ENCODE results near the gene PSMG3.

The PSMG3 gene

DNA sequence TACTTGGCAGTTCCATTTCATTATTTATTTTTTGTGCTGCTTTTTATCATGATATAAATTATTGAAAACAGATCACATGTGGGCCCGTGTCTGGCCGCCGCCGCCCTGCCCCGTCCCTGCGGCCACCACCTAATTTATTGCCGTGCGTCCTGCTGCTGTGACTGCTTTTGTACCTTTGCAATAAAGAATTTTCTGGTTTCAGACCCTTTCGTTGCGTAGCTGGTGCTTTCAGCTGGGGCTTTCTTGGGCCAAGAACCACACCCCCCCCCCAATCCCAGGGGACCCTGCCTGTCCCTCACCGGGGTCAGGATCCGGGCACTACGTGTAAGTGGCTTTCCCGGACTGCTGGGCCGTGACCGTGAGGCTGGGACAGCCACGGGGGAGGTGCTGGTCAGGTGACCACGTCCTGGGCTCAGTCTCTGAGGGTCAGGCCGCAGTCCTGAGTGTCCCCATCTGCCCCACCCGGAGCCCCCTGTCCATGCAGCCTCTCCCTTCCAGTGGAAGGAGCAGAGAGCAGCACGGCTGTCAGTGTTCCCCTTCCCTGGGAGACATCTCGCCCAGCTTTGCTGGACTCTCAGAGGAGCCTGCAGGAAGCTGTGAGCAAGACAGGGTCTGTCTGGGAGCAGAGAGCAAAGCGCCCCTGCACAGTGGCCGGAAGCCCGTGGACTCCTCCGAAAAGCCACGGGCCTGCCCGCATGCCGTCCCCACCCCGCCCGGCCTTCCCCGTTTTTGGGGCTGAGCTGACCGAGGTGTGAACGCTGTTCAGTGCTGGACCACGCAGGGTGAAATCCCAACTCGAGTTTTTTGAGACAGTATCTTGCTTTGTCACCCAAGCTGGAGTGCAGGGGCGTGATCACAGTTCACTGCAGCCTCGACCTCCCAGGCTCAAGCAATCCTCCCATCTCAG, 26.7 kb downstream of the PSMG3 start:
- no peak for DNase-seq

DNA sequence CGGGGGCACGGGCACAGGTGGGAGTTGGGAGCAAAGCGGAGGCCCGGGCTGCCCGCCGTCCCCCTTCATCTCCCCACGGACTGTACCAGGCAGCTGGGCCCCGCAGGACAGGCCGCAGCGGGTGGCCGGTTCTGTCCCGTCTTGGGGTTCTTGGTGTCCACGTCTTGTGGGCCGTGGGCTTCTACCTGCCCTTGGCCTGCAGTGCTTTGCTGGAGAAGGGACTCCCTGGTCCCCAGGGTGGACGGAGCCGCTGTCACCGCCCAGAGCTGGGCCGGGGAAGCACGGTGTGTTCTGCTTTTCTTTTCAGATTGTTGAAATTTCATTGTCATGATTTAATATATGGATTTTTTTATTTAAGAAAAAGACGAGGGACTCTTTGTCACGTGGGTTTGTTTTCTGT, 27.5 kb downstream of the PSMG3 start:
- DNase-seq, result no peak

DNA sequence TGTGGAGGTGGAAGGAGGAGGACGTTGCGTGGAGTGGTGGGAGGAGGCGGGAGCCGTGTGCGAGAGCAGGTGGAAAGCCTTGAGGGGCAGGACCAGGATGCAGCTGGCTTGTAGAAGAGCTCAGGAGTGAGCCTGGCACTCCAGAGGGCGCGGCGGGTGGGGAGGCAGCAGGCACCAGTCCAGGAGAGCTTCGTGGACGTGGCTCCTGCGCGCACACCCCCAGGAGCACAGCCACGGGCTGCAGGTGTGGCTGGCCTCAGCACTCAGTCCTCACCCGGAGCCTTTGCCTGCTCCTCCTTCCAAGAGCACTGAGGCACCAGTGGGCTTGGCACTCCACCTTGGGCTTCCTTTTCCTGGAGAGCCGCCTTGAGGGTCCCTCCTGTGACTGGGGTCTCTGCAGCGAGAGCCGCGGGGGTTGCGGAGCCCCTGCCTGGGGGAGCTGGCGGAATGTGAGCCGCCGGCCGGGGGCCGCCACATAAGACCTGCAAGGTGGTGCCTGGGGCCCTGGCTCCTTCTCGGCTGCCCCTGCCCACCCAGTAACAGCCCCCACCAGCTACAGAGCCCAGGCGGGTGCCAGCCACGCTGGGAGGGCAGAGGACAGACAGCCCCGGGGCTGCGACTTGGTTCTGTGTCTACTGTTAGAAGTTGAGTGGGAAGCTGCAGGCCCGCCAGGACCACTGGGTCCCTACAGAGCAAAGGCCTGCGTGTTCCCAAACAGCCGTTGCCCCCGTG, 28.2 kb downstream of the PSMG3 start:
- no peak for DNase-seq

DNA sequence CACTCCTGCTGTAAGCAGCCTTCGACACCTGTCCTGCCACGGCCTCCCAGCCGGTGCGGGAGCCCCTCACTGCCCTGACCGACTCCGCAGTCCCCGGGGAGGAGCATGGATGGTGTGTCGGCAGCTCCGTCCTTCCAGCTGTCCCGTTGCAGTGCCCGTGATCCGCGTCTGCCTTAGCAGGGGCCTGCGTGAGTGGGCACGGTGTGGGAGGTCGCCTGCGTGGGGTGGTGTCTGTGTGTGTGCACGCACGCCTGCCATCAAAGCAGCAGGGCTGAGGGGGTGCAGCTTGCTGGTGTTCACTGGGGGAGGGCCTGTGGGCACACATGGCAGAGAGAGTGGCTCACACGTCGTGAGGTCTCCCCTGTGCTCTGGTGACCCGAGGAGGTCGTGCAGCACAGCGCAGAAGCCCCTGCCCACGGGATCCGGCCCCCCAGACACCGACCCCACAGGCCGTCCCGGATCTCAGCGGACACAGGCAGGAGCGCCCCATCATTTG, 29.0 kb downstream of the PSMG3 start:
- no peak for DNase-seq

DNA sequence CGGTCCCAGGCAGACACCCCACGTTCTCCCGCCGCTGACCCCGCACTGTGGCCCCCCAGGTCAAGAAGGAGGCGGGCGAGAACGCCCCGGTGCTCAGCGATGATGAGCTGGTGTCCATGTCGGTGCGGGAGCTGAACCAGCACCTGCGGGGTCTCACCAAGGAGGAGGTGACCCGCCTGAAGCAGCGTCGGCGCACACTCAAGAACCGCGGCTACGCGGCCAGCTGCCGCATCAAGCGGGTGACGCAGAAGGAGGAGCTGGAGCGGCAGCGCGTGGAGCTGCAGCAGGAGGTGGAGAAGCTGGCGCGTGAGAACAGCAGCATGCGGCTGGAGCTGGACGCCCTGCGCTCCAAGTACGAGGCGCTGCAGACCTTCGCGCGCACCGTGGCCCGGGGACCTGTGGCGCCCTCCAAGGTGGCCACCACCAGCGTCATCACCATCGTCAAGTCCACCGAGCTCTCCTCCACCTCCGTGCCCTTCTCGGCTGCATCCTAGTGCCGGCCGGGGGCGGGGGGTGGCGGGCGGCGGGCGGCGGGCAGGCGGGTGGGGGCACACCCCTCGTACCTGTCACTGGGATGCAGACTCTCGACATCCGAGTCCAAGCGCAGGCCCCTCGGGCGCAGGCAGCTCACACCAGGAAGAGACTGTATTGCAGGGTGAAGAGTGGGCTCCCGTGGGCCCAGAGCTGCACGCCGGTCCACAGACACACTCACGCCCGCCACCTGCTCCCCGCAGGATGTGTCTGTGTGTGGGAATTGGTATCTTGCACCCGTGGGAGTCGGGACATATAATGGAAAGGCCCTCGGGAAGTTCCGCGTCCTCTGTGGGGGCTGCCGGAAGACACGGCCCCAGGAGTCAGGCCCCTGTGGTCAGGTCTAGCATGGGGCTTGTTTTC, 29.7 kb downstream of the PSMG3 start:
- no peak for DNase-seq

DNA sequence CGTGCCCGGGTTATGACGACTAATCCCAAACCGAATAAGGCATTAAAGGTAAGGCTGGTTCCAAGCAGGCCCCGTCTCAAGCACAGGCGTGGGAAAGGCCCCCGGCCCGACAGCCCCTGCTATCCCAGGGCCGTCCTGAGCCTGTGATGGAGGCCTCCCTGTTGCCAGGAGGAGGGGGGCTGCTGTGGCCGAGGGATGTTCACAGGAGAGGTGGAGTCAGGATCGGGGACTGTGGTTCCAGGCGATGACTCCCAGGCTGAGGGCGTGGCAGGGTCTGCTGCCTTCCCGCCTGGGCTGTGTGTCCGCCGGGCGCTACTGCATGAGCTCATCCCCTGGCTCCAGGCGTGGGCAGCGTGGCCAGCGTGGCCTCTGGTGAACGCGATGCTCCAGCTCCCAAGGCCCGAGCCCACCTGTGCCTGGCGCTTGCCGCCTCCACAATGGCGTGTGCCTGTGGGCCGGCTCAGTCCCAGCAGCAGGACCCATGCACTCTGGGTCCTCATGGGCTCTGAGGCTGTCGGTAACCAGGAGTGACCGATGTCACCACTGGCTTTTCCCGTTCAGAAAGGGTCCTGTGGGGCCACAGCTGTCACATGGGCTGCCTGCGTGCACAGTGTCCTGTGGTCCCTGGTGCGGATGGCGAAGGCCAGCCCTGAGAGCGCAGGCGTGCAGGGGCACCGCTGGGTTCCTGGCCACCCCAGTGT, 30.5 kb downstream of the PSMG3 start:
- DNase-seq, result no peak

DNA sequence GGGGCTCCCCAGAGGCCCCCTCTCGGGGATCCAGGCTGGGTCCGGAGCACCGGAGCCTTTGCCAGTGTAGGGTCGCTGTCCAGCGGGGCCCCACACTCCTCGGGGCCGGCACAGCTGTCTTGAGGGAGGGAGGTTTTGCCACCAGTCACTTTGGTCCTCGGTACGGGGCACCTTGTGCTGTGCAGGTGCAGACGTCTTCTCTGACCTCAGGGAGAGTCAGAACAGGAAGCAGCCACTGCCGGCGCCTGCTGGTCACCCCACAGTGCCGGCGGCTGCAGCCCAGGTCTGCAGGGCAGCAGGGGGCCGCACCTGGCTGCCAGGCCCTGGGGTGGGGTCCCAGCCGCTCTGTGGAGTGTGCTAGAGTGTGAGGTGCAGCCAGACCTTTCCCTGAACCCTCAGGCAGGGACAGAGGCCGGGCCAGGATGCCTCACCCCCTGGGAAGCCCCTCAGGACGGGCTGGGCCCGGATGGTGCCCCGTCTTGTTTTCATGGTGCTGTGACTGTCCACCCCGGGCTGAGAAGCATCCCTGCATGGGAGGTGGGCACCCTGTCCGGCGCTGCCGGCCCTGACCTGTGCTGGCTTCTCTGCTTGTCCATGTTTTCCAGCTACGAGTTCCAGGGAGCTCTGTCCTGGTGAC, 31.2 kb downstream of the PSMG3 start:
- DNase-seq, result no peak

DNA sequence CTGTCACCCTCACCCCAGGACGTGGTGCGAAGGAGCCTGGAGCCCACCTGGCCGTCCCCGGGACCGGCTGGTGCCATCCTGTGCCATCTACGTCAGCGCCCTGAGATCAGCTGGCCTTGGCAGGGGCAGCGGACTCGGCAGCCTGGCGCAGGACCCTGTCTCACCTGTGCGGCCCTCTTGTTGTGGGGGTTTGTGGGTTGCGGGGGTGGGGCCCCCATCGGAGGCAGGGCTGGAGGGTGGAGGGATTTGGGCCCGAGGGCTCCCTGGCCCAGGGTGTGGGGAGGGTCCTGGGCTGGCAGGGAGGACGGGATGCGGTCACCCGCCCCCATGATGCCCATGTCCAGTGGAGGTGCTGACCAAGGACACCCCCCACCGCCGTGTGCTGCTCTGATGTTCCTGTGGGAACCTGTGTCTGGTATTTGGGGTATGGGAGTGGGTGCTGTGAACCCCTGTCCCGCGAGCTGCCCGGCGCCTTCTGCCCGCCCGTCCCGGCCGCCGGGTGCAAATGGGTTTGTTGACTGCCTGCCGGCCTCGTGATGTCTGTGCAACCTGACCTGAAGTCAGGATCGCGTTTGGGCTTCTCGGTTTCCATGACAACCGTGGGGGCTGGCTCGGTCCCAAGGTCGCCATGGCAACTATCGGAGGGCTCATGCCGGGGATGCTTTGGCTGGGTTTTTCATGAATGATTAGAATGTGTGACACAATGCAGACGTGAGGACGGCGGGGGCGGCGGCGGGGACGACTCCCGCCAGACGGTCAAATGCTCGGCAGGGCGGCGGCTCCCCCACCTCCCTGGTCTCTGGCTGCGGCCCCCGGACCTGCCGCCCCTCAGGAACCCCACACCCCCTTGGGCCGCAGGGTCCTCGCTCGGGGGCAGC, 32.1 kb downstream of the PSMG3 start:
- no peak for DNase-seq

DNA sequence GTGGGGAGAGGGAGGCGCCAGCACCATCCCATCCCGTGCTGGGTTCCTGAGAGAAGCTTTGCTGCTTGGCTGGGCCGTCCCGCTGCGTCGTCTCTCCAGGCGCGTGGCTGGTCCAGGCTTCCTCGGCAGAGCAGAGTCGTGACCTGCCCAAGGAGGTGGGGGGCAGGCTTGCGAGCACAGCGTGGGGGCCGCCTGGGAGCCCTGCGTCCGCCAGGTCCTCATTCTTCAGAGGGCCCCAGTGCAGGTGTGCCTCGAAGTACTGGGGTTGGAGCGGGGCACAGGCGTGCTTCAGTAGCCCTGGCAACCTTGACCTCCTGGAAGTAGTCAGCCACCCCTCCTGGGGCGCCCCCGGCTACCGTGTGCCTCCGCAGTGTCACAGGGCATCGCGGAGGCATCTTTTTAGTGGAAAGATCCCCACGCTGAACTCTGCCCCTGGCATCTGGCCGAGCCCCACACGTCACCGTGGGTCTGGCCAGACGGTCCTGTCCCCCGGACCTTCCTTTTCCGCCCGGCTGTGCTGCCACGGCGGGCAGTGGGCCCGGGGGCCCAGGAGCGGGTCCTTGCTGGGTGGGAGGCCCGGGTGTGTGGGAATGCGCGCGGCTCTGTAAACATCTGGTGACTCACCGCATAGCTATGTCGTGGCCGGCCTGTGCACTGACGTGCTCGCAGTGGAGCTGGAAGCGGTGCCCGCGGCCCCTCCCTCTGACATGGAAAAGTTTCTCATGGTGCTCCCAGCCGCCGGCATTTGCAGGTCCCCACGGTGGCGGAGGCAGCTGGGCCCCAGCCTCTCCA, 32.9 kb downstream of the PSMG3 start:
- DNase-seq, result no peak

DNA sequence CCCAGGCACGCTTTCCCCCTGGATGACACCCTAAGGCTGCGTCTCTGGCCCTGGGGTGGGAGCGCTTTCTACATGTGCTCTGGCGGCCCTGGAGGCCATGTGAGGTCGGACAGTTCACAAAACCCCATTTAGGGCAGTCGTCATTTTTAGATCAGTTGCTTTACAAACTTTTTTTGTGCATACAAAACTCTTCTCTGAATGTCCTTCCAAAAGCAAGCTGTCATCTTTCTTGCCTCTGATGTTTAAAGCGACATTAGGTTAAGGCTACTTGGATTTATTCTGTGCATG, 33.4 kb downstream of the PSMG3 start:
- DNase-seq, result no peak

DNA sequence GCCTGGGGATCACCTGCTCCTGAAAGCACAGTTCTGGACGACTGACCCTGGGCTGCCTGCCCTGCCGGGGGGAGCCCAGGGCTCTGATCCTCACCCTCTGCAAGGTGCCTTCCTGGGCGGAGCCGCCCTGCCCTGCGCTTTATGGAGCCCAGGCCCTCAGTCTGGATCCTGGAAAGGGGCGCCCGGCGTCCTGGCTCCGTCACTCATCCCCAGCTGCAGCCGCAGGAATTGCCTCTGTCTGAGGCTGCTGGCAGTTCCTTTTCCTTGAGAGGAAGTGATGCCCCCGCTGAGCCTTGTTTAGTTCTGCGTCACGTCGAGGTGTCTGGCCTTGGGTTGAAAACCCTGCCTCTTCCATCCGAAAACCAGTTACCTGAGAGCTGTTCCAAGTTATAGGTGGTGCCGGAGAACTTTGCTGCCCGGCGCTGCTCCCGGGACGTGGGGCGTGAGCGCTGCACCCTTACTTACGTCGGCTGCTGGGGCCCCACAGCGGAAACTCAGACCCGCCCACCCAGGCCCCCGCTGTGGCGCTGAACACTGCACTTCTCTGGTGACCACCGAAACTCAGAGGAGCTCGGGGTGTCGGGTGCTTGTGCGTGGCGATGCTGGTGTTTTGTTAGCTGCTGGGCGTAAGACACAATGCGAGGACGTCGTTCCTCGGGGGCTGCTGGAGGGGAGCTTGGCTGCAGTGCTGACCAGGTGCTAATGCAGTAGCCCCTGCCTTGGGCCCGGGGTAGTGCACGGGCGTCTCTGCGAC, 34.0 kb downstream of the PSMG3 start:
- DNase-seq, result no peak

DNA sequence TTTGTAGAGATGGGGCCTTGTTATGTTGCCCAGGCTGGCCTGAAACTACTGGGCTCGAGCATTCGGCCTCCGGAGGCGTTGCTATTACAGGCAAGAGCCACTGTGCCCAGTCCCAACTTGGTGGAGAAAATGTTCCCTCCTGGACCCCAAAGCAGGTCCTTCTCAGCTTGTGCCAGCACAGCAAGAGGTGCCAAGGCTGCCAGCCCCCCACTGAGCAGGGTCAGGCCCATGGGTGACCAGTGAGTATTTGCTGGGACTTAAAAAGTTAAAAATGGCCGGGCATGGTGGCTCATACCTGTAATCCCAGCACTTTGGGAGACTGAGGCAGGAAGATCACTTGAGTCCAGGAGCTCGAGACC, 34.8 kb downstream of the PSMG3 start:
- DNase-seq, result no peak

DNA sequence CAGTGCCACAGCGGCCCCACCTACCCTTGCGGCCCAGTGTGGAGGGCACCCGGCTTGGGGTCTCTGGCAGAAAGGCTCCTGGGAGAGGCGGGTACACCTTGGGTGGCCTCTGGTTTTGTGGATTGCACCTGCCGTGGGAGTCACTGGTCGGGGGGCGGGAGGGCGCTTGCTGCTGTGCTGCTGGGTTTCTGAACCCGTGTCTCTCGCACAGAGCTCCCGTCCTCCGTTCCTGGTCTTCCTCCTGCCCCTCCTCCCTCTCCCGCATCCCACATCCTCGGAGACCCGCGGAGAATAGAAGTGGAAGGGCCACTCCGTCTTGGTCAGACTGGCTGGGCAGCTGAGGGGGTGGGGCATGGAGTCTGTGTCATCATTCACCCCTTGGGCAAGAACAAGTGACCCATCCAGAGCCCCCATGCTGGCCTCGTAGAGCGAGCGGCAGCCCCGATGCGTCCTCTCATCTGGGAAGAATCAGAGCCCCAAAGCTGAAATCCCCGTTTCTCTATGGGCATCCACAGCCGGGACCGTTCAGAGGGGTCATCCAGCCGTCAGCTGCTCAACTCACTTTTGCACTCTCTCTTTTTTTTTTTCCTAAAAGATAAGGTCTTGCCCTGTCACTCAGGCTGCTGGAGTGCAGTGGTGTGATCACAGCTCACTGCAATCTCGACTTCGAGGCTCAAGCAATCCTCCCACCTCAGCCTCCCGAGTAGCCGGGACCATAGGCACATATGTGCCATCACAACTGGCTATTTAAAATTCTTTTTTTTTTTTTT, 35.3 kb downstream of the PSMG3 start:
- DNase-seq, result no peak

DNA sequence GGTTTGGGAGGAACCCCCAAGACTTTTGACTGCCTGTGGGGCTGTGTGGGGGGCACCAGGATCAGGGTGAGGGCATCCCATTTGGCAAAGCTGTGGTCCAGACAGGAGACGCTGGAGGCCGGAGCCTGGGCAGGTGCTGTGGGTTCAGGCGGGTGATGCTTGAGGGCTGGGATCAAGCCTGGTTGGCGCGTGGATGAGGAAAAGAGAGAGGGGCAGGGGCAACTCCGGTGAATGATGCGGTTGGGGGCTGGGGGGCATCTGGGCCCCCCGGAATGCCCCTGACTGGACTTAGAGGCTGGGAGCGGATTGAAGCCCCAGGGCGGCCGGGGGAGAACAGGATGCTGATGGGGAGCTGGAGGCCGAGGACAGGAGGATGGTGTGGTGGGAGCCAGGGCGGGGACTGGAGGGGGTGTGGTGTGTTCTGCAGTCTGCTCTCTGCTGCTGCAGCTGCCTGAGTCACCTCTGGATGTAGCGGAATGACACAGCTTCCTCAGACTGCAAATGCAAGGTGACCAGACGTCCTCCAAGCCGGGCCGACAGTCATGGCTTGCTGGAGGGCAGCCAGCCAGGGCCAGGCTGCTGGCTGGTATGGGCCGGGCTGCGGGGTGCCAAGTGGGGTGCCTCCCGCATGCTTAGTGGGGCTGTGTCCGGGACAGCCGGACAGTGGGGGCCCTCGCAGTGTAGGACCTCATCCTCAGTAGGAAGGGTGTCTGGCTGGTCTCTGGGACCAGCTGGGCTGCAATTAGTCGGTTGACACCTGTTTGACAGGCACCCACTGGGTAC, 36.1 kb downstream of the PSMG3 start:
- no peak for DNase-seq

DNA sequence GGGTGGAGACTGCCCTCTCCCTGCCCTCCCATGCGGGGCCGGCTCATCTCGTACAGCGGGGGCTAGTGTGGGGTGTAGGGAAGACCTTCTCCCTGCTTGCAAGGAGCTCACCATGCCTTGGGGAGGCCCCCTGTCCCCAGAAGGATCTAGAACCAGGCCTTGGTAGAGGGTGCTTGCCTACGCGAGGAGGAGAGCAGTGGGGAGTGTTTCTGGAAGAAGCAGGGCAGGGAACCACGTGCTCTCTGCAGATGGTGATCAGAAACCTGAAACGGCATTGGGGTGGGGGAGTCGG, 36.6 kb downstream of the PSMG3 start:
- DNase-seq, result no peak

DNA sequence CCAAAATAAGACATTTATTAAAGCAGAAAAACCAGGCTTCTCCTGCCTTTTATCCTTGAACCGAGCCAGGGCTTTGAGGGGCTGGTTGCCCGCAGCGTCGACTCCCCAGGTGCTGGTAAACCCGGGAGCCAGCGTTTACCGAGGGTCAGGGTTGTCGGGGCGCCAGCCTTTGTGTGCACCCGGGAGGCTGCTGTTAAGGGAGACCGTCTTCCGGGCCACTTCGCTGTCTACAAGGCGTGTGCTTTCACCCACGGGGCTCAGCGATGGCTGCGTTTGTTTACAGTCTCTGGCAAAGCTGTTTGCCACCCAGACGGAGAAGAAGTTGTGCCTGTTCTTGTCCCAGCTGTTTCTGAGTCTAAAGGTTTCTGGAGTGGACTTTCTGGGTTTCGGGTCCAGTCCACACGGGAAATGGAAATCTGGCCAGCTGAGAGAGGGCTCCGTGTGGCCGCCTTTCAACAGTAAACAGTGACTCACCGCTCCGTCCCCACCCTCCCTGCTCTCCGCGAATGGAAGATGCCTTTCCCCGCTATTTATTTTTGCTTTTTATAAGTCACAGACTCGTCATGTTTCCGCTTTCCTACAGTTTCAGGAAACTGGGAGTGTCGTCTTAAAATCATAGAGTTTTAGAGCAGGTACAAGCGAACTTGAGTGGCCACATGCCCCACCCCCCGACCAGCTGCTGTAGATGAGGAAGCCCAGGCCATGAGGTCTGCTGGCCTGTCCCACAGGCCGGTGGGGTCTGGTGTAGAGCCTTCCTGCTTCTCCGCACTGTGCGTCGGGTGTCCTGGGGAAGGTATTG, 37.2 kb downstream of the PSMG3 start:
- peak; percentile 65 to 72 for DNase-seq

DNA sequence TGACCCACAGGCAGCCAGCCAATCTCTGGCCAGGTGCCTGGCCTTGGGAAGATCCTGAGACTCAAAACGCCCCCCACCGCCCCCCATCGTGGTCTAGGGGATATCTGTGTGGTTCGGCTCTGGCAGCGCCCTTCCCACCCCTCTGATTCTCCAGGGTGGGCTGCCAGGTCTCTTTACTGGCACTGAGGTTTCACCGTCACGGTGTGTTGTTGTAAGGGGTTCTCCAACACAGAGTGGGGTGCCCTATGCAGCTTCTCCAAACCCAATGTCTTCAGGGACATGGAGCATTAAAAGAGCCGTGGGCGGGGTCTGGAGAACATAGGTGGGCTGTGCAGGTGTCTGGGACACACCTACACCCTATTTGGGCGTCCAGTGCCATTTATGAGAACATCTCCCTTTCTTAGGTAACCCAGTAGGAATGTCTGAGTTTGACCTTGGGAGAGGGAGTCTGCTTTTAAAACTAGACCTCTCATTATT, 37.8 kb downstream of the PSMG3 start:
- no peak for DNase-seq

Measured in activated CD4-positive, alpha-beta T cell treated with anti-CD3 and anti-CD28 coated beads for 4 hours (primary cell).